Caco-2 (cell line): Measurements from ENCODE around the gene PSMD13. TPM values are rescaled to one million over a fixed set of nuclear protein-coding genes. Genes with fewer than 3 reads are reported as not detected.

Experiments
- BruUV-seq: library from RNA; stranded (reverse); fragments of 400-500 nt; replicated peaks from 2 replicates; lab custom pipeline; 2021; lab: Mats Ljungman, UMichigan
- CTCF ChIA-PET: fragments of 300-600 bp; sonication (Branson Sonifier 250); formaldehyde crosslinking; loops from one replicate; lab custom pipeline; 2022; ENCODE audit warnings: antibody characterized with exemption; lab: Charles Lee
- POLR2A ChIA-PET: fragments of 300-600 bp; sonication (Branson Sonifier 250); formaldehyde crosslinking; loops from one replicate; lab custom pipeline; 2022; ENCODE audit warnings: antibody characterized with exemption; lab: Charles Lee
- DNase-seq, 2 experiments: peaks; one replicate each; pipeline versions ENCODE4 v3.0.0 to v3.0.0-alpha.2; 2020 to 2022
- H3K27me3 ChIP-seq: replicated peaks from 2 replicates; pipeline ENCODE4 v1.6.0; 2011; ENCODE audit warnings: low read length; ENCODE audit not compliant: control insufficient read depth, insufficient read depth
- H3K36me3 ChIP-seq: 2 replicates; pipeline ENCODE4 v1.5.1; 2011; ENCODE audit warnings: low read length; ENCODE audit not compliant: control insufficient read depth, insufficient read depth
- H3K4me1 ChIP-seq: fragments of 250-450 bp; sonication (Bioruptor Pico); 2 replicates; pipeline ENCODE4 v1.5.1; 2020; ENCODE audit warnings: mild to moderate bottlenecking
- H3K4me3 ChIP-seq: 2 replicates; pipeline ENCODE4 v1.5.1; 2011; ENCODE audit warnings: low read depth, mild to moderate bottlenecking, control low read depth, low read length
- H3K9me3 ChIP-seq: fragments of 250-450 bp; sonication (Bioruptor Pico); 2 replicates; pipeline ENCODE4 v1.5.1; 2020; ENCODE audit warnings: mild to moderate bottlenecking, moderate library complexity
- H3K27ac Mint-ChIP-seq: one replicate; pipeline ENCODE4 v1.8.0; 2022; ENCODE audit warnings: mixed read lengths; ENCODE audit not compliant: unreplicated experiment
- H3K27me3 Mint-ChIP-seq: one replicate; pipeline ENCODE4 v1.8.0; 2022; ENCODE audit warnings: mixed read lengths; ENCODE audit not compliant: insufficient read depth, unreplicated experiment
- H3K36me3 Mint-ChIP-seq: one replicate; pipeline ENCODE4 v1.8.0; 2022; ENCODE audit warnings: mild to moderate bottlenecking, mixed read lengths; ENCODE audit not compliant: insufficient read depth, unreplicated experiment
- H3K4me1 Mint-ChIP-seq: one replicate; pipeline ENCODE4 v1.8.0; 2022; ENCODE audit warnings: low read depth, mixed read lengths; ENCODE audit not compliant: unreplicated experiment
- H3K4me3 Mint-ChIP-seq: one replicate; pipeline ENCODE4 v1.8.0; 2022; ENCODE audit warnings: mild to moderate bottlenecking, moderate library complexity, mixed read lengths; ENCODE audit not compliant: unreplicated experiment
- H3K9me3 Mint-ChIP-seq: one replicate; pipeline ENCODE4 v1.8.0; 2022; ENCODE audit warnings: mixed read lengths; ENCODE audit not compliant: unreplicated experiment
- intact Hi-C: fragments of 100-400 bp; cut with micrococcal nuclease; formaldehyde crosslinking; loops from one replicate; pipeline ENCODE4 v1.10.0; 2022; ENCODE audit not compliant: unreplicated experiment
- total RNA-seq: library from RNA; stranded (reverse); gene quantifications from 2 replicates; pipeline ENCODE4 v1.2.3, GENCODE V29; 2022
- TF ChIP-seq, protein P1 (sequence below), 2 experiments: fragments of 200-600 bp in 1 of 2; IDR thresholded peaks; 1 replicate in 1 of 2; 2 replicates in 1 of 2; pipeline versions ENCODE4 v1.5.1 to v1.8.0; 2011 to 2022; ENCODE audit warnings: antibody characterized with exemption in 1 of 2, control low read depth in 1 of 2, inconsistent platforms in 1 of 2, low read depth in 1 of 2, low read length in 1 of 2, mild to moderate bottlenecking in 1 of 2, moderate library complexity in 1 of 2; ENCODE audit not compliant: insufficient read depth in 1 of 2, severe bottlenecking in 1 of 2, unreplicated experiment in 1 of 2

PSMD13 gene
- total RNA-seq, 1 experiment from 2014 or later, result 172 TPM

GRCh38 chr11:278001-278951 lies 41.5 kb downstream of the PSMD13 start, which contains the start of gene NLRP6:
NLRP6 (plus strand) TSS chr11:278407; CDS start chr11:278570, 163 bp downstream.
- H3K4me1 ChIP-seq, result peaks cover 17% of the 10 kb centered on the region
- no peaks in the 10 kb centered on the region for H3K9me3 Mint-ChIP-seq
- no TSS peak for BruUV-seq
- no peak for DNase-seq
- peaks cover 5% of the 10 kb centered on the region for H3K36me3 Mint-ChIP-seq
- intact Hi-C loops, result no loop called here
- H3K27me3 ChIP-seq, result peaks cover 5% of the 10 kb centered on the region
- ChIA-PET POLR2A (interaction anchor here (0.6 kb wide), 1 partner anchor 78 kb away, joined by 6 read pairs; no protein-coding TSS in a partner anchor), CTCF (interaction anchor here (0.6 kb wide), 1 partner anchor 78 kb away, joined by 9 read pairs; no protein-coding TSS in a partner anchor)
- no peaks in the 10 kb centered on the region for H3K36me3 ChIP-seq
- no peak within 1 kb of the TSS for H3K4me3 ChIP-seq
- H3K27ac Mint-ChIP-seq, result no peak within 1 kb of the TSS
- no peaks in the 10 kb centered on the region for H3K9me3 ChIP-seq
- H3K27me3 Mint-ChIP-seq, result peaks cover 26% of the 10 kb centered on the region
- no peaks in the 10 kb centered on the region for H3K4me1 Mint-ChIP-seq
- TF ChIP-seq, protein P1, sequence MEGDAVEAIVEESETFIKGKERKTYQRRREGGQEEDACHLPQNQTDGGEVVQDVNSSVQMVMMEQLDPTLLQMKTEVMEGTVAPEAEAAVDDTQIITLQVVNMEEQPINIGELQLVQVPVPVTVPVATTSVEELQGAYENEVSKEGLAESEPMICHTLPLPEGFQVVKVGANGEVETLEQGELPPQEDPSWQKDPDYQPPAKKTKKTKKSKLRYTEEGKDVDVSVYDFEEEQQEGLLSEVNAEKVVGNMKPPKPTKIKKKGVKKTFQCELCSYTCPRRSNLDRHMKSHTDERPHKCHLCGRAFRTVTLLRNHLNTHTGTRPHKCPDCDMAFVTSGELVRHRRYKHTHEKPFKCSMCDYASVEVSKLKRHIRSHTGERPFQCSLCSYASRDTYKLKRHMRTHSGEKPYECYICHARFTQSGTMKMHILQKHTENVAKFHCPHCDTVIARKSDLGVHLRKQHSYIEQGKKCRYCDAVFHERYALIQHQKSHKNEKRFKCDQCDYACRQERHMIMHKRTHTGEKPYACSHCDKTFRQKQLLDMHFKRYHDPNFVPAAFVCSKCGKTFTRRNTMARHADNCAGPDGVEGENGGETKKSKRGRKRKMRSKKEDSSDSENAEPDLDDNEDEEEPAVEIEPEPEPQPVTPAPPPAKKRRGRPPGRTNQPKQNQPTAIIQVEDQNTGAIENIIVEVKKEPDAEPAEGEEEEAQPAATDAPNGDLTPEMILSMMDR (IDR thresholded peaks at IDR 0.05; ENCODE audit: insufficient read depth in 1 of 2, low read depth in 1 of 2, low read length in 1 of 2, severe bottlenecking in 1 of 2, unreplicated experiment in 1 of 2), result no peak
- peak within 1 kb of the TSS; percentile 1 for H3K4me3 Mint-ChIP-seq

- POLR2A ChIA-PET, result interaction anchor here (0.6 kb wide), 1 partner anchor 76 kb away, joined by 6 read pairs; no protein-coding TSS in a partner anchor
- TF ChIP-seq, protein P1 (IDR thresholded peaks at IDR 0.05; ENCODE audit: insufficient read depth in 1 of 2, low read depth in 1 of 2, low read length in 1 of 2, severe bottlenecking in 1 of 2, unreplicated experiment in 1 of 2), result no peak
- no peaks in the 10 kb centered on the region for H3K9me3 Mint-ChIP-seq
- peaks cover 26% of the 10 kb centered on the region for H3K27me3 Mint-ChIP-seq
- H3K27ac Mint-ChIP-seq, result no peak overlapping the region
- no peak for DNase-seq
- intact Hi-C loops, result no loop called here
- Histone ChIP-seq H3K4me3 (peak overlapping the region; percentile 47), H3K9me3 (no peaks in the 10 kb centered on the region), H3K36me3 (no peaks in the 10 kb centered on the region), H3K27me3 (peaks cover 5% of the 10 kb centered on the region), H3K4me1 (peaks cover 17% of the 10 kb centered on the region)
- H3K4me1 Mint-ChIP-seq, result no peaks in the 10 kb centered on the region
- CTCF ChIA-PET, result no interaction called here
- H3K36me3 Mint-ChIP-seq, result peaks cover 5% of the 10 kb centered on the region
- peak overlapping the region; percentile 67 for H3K4me3 Mint-ChIP-seq
- no TSS peak for BruUV-seq
Measured at GRCh38 chr11:279040-279965, 42.5 kb downstream of the PSMD13 start.
